ENCODE data around the gene MYEF2.

Gene MYEF2

GRCh38 chr15:48086133-48086532 is 92.0 kb downstream of the MYEF2 start:
- DNase-seq (ENCODE audit: low spot score): no peak

DNA sequence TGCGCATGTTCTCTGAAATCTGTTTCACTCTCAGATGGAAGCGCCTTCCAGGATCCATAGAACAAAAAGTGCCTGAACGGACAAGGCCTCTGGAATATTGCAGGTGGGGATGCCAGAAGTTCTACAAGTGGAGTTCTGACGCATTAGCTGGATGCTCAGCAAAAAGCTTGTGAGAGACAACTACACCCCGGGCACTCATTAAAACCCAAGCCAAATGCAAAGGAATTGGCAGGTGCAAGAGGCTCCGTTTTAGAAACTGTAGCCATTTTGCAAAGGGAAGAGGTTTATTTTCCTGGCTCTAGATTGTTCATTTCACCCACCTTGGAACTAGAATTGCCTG is 92.5 kb downstream of the MYEF2 start:
- no peak for DNase-seq (ENCODE audit: low spot score)

GRCh38 chr15:48084759-48085590 is 93.1 kb downstream of the MYEF2 start:
- DNase-seq (ENCODE audit: low spot score): no peak

Measured in activated CD4-positive, alpha-beta T cell treated with anti-CD3 and anti-CD28 coated beads, Interleukin-2, Interleukin-4, amounts not matched to agents 100 ng/mL and 50 ng/mL, durations not matched to agents 16 hours and 8 hours (primary cell).